SHP77 (cell line): ENCODE results near the gene TSFM.

Experiments used
- DNase-seq, 2 experiments: peaks; one replicate each; lab custom pipeline; 2025; lab: John Stamatoyannopoulos, UW

Gene TSFM

DNA sequence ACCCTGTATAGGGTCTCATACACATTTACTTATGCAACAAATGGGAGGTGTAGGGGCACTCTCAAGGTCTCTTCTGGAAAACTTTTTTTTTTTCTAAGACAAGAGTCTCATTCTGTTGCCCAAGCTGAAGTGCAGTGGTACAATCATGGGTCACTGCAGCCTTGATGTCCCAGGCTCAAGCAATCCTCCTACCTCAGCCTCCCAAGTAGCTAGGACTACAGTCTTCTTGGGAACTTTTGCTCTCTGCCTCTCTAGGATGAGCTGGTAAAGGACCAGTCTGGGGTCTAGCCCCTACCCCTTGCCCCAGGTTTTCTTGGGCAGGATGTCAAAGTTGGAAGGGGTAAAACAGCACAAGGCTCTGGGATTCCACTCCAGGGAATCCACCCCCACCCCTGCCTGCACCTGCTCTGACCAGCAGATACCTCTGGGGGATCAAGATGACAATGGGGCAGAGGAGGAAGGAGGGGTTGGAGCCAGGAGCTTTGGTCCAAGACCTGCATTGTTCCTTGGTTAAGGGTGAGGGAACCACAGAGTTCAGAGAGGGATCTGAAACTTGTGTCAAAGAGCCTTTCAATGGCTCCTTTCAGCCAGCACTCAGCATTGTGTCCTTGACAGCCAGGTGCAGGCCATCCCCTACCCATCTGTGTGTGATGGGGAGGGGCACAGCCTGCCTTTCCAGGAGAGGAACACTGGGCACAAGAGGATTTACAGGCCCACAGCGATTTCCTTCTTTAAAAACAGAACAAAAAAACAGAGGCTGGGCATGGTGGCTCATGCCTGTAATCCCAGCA is 51.7 kb downstream of the TSFM start:
- DNase-seq: no peak

DNA sequence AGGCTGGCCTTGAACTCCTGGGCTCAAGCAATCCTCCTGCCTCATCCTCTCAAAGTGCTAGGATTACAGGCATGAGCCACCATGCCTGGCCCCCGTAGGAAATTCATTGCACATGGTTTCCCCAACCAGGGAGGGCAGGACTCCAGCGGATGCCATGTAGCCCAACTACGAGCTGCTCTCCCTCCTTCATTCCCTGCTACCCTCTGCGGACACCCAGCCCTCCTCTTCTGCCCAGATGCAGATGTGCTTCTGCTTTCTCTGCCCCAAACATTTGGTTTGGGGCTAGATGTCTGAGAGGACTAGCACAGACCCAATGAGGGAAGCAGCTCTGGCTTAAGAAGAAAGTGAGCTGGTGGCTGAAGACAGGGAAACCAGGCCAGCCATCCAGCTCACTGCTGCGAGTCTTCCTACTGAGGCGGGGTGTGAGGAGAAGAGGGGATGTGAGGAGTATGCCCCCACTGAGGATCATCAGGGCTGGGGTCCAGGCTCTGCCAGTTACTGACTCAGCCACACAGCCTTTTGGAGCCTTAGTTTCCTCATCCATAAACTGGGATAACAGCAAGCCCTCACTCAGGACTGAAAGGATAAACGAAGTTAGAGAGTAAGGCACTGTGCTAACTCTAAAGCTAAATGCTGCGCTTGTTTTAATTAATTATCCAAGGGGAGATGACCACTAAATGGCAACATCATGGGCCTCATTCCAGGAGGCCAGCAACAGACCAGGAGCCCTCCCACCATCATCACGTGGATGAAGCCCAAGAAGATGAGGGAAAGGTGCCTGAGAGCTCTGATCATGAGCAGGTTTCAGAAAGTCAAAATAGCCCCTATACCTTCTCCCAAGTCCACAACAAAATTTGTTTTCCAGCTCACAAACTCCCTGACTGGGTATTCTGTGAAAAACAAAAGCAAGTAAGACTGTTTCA is 53.0 kb downstream of the TSFM start:
- no peak for DNase-seq

- DNase-seq: peak in 1 of 2 experiments; percentile 51
Measured at GRCh38 chr12:57836442-57837375, 54.1 kb downstream of the TSFM start.

DNA sequence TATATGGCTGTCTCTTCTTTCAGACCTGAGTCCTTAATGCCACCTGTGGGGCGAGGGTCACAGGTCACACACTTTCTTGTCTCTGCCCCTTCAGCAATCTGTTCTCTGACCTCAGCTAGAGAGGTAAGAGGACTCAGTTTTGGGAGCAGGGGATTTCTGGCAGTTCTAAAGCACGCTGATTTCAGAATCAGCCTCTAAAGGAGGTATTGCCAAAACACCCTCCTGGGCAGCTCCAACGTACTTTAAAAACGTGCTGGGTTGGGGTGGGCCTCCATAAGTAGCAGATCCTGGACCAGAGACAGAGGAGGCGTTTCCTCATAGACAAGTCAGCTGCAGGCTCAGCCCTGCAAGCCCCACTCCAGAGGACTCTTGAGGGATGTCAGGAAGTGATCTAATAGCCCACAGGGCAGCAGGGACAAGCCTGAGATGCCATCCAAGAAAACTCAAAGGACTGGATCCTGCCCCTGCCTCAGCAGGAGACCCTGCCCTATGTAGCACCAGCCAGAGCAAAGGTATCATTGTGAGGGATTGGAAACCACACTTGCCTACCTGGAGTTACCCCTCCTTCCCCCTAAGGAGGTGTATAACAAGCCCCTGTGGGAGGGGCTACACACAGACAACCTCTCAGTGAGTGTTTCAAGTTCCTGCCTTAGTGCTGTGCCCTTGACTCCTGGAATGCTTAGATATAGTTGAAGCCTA is 55.4 kb downstream of the TSFM start:
- no peak for DNase-seq

- DNase-seq: no peak
Measured at GRCh38 chr12:57838594-57839302, 56.2 kb downstream of the TSFM start.

- DNase-seq: no peak
Measured at GRCh38 chr12:57839996-57840395, 57.4 kb downstream of the TSFM start.

DNA sequence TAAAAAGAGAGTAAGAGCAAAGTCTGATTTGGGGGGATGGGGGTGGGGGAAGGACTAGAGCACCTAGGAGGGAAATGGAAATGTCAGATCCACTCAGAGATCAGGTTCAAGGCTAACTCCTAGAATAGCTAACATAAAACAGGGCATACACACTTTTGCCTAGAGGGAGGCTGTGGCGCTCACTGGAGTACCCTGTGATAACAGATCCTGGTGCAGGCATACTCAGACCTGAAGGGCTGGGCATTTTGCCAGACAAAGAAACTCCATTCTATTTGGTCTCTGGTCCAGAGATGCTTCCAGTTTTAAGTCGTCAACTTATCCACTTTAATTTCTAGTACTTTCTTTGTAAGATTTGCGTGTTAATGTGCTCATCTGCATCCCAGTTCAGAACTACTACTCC is 58.1 kb downstream of the TSFM start:
- DNase-seq: peak in 1 of 2 experiments; percentile 65

GRCh38 chr12:57841445-57841844 is 58.9 kb downstream of the TSFM start:
- DNase-seq: no peak

DNA sequence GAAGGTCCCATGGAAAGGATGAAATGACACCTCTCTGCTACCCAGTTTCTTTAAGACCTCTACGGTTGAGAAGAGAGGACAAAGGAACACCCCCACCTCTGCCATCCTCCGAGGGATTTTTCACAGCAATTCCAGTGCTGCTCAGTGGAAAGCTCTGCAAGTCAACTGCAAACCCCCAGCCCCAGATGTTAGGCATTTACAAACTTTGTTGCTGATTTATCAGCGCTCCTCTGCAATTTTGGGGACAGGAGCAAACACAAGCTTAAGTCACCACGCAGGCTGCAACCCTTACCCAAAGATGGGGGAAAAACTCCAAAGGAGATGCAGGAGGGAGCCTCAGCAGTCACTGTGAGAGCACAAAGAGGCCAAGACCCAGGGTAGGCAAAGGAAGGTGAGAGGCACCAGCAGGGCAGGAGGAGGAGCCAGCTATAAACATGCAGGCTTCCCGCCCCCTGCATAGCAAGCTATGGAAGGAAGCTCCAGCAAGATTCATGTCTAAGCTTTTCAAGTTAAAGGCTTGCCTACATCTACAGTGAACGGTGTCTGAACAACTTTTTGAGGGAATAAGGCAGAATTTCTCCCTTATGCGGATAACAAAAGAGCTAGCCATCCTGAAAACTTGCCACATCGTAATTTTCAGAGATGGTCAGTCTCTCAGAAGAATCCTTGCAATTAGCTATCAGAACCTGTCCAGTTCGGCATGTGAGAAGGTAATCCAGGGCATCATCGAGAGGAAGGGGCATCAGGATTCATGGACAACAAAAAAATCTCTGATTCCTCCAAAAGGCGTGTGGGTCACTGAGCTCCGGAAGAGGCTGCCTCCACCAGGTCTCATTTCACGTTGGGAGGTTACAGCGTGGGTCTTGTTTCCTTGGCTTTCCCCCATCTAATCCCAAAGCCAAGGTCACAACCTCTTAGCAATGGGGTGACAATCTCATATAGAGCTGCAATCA is 60.0 kb downstream of the TSFM start:
- no peak for DNase-seq

GRCh38 chr12:57844709-57845477 is 62.3 kb downstream of the TSFM start:
- no peak for DNase-seq

- DNase-seq: peak in 1 of 2 experiments; percentile 42
Measured at GRCh38 chr12:57845478-57846284, 63.1 kb downstream of the TSFM start.

GRCh38 chr12:57846285-57846576 is 63.6 kb downstream of the TSFM start:
- DNase-seq: no peak

- peak; percentile 91 to 94 for DNase-seq
Measured at GRCh38 chr12:57846577-57847319, 64.2 kb downstream of the TSFM start, which contains the start of gene CTDSP2. Gene CTDSP2 (minus strand): TSS chr12:57846729. CDS start chr12:57846435, 294 bp downstream.
